NCI-H2196 (cell line): Measurements from ENCODE around the gene CDK13.
"Not testable (repeated sequence)": the region's sequence is repeated elsewhere in the genome, so short reads cannot be mapped to it uniquely, and the experiment has no call there.

Experiments
- DNase-seq: peaks from one replicate; lab custom pipeline; 2025; ENCODE audit not compliant: unreplicated experiment; lab: John Stamatoyannopoulos, UW

The CDK13 gene

DNA sequence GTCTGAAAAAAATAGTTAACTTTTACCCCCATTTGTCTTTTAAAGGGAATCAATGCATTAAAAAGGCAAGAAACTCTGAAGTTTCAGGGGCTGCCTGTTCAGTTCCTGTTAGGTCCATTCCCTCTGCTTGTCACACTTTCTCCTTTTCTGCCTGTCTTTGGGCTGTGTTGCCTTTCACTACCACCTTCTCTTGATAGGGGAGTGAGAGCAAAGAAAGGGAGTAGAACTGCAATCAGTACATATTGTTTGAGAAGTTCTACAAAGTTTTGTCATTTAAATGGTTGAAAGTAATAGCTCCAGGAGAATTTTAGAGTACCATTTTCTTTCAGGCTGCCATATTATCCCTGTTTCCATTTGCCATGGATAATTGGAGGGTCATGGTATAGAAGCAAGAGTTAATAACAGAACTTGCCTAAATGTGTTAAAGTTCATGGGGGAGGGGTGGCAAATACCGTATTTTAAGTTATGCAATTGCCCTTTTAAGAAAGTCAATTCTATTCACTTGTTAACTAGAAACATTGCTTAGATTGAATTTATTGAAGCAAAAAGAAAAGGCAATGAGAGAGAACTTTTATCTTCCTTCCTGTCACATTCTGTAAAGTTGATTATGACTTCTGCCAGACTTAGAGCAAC, 145.8 kb downstream of the CDK13 start:
- no peak for DNase-seq

DNA sequence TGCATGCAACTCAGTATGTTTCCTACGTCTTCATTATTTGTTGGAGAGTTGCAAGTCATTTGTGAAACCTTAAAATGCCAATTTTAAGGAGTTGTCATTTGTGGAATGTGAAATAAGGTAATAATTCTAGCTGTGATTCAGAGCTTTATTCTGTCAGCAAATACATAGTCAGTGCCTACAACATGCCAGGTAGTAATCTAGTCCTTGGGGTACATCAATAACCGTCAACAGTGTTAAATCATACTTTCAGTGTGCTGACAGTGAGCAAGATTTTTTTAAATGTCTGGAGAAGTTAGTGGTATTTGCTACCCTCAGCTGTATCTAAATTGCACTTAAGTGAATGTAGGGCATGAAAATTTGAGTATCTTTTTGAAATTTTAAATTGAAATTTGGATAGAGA, 147.7 kb downstream of the CDK13 start:
- no peak for DNase-seq

GRCh38 chr7:40098810-40099209, 148.8 kb downstream of the CDK13 start:
- no peak for DNase-seq

DNA sequence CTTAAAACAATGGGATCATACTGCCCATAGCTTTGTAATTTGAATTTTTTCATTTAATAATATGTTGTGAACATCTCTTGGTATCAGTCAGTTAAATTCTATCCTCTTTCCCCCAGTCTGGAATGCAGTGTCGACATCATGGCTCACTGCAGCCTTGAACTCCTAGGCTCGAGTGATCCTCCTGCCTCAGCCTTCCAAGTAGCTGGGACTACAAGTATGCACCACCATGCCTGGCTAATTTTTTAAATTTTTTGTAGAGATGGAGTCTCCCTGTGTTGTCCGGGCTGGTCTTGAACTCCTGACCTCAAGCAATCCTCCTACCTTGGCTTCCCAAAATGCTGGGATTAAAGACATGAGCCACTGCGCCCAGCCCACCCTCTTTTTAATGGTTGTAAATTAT, 149.8 kb downstream of the CDK13 start:
- DNase-seq: no peak

- no peak for DNase-seq
Observed at GRCh38 chr7:40101201-40101600, 151.1 kb downstream of the CDK13 start.

DNA sequence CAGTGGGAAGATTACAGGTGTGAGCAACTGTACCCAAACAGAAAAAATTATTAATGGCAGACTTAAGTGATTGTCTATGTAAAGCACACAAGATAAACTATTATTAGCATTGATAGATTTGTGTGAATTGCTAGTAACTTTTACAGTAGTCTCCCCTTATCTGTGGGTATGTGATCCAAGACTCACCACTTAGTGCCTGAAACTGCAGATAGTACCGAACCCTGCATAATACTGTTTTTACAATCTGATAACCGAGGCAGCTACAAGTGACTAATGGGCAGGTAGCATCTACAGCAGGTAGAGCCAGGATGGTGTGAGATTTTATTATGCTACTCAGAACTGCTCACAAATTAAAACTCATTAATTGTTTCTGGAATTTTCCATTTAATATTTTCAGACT, 152.8 kb downstream of the CDK13 start:
- DNase-seq: no peak

DNA sequence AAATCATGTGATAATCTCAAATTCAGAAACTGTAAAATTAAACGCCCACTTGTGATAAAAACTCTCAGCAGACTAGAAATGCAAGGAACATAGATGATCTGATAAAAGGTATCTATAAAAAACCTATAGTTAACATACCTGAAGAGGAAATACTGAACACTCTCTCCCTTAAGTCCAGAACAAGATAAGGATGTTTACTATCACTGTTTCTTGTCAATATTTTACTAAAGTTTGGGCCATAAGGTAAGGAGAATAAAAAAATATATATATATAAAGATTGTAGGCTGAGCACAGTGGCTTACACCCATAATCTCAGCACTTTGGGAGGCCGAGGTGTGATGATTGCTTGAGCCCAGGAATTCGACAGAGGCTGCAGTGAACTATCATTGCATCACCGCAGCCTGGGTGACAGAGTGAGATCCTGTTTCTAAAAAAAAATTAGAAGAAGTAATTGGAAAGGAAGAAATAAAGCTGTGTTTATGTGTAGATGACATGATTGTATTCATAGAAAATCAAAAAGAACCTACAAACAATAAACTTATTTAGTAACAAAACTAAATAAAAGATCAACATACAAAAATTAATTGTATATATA, 155.9 kb downstream of the CDK13 start:
- no peak for DNase-seq

DNA sequence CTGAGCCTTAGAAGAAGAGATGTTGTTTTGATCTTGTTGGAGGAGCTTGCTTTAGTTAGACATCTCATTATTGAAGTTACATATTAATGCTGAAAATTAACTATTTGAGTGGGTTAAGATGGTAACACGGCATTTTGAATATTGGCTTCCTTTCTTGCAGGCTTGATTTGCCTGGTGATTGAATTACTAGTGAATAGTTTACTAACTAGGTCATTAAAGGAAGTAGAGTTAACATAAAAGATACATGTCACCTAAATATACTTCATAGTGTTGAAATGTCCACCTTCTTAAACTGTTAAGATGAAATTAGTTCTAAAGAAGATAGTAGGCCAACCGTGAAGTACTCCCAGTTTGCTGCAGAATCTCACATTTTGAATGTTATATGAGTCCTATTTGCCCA, 165.9 kb downstream of the CDK13 start:
- DNase-seq: no peak

GRCh38 chr7:40117199-40117598, 167.1 kb downstream of the CDK13 start:
- DNase-seq: not testable (repeated sequence)

GRCh38 chr7:40118201-40118600, 168.1 kb downstream of the CDK13 start:
- DNase-seq: not testable (repeated sequence)

DNA sequence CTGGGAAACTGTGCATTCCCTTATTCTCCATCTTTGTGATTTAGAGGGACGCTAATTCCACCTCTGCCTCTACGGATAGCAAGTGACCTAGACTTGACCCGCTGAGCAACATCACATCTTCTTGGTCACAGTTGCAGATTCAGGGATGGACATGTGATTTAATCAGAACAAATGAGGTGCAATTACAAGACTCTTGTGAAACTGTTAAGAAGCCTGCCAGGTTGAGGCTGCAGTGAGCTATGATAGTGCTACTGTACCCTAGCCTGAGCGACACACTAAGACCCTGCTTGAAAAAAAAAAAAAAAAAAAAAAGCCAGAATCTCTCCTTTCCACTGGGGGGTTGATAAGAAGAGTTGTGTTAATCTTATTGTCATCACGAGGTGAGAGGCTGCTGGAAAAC, 170.0 kb downstream of the CDK13 start:
- no peak for DNase-seq

DNA sequence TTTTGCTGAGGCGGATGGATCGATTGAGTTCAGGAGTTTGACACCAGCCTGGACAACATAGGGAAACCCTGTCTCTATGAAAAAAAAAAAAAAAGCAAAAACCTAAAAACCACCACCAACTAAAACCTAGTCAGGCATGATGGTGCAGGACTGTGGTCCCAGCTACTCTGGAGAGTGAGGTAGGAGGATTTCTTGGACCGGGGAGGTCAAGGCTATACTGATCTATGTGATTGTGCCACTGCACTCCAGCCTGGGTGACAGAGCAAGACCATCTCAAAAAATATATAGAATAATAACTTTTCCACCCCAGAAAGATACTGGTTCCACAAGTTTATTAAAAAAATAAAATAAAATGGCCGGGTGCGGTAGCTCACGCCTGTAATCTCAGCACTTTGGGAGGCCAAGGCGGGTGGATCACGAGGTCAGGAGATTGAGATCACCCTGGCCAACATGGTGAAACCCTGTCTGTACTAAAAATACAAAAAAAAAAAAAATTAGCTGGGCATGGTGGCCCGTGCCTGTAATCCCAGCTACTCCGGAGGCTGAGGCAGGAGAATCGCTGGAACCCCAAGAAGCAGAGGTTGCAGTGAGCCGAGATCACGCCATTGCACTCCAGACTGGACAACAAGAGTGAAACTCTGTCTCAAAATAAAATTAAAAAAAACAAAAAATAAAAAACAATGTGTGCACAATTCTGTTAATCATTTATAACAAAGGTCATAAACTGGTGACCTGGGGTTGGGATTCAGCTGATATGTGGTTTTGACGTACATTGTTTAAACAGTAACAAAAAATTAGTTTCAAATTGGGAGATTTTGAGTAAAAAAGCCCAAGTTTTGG, 172.3 kb downstream of the CDK13 start:
- DNase-seq: not testable (repeated sequence)

DNA sequence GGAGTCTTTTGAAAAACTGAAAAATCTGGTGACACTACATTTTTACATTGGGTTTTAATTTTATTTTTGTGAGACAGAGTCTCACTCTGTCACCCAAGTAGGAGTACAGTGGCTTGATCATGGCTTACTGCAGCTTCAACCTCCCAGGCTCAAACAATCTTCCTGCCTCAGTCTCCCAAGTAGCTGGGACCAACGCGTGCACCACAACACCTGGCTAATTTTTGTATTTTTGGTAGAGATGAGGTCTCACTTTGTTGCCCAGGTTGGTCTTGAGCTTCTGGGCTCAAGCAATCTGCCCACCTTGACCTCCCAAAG, 172.8 kb downstream of the CDK13 start:
- no peak for DNase-seq

DNA sequence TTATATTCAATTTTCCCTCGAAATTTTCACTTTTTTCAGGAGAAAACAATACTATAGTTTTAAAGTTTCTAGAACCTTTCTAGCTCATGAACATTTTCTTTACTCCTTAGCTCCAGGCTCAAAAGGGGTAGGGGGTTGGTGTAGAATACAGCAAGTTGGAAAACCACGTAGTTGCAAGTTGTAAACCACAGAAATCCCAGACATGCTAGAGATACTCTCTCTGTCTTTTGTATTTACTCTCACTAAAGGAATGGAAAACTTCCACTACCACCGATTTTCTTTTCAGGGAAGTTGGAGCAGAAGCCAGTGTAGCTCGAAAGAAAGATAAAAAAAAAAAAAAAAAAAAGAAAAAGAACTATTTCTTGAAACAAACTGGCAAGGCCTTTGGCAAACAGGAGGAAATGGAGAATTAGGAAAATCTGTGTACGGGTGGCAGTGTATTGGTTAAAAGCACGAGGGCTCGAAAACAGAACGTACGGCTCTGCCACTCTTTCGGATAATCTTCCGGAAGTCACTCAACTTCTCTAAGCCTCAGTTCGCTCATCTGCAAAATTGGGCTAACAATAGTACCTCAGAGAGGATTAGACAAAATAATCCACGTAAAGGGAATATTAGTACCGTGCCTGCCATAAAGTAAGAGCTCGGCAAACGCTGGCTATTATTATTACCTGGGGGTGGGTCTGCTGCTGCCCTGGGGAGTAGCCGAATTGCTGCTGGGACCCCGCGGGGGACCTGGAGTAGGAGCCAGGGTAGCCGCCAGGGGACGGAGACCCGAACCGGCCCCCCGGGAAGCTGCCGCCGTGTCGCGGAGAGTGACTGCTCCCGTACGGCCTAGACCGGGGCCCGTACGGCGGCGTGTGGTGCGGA, 183.7 kb downstream of the CDK13 start:
- no peak for DNase-seq

DNA sequence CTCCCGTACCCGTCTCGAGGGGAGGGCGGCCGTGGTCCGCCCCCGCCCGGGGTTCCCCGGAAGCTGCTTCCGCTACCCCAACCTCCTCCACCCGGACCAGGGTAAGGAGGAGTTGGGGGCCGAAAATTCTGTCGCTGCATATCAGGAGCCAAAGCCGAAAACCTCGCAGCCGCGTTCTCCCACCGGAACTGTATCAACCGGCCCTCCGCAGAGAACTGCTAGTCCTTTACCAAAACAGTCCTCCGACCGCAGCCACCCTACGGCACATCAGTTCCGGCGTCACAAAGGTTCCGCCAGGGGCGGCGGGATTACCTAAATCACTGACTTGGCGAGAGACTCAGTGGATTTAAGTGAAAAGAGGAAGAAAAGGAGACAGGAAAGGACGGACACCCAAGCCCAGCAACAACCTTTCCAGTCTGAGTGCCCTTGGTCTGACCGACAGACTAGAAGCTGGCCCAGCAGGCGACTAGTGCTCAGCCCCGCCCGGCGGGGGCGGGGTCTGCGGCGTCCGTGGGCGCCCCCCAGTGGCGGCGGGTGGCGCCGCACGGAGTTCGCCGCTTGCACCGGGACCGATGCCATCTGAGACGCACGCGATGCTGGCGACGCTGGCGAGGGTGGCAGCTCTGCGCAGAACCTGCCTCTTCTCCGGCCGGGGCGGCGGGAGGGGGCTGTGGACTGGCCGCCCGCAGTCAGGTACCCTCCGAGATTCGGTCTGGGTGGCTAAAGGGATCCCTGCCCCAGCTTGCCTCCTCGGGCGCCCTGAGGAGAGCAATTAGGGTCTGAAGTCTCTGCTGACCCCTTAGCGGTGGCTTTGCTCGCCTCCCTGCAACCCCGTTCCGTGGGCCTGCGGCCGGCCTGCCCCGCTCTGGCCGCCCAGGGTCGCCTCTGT, 184.6 kb downstream of the CDK13 start, which contains the start of the genes MPLKIP and SUGCT:
TSS of gene MPLKIP (minus strand) at position 195 of the 889 bp plus-strand sequence. CDS start at position 140, 55 bp downstream.
TSS of gene SUGCT (plus strand) at position 578 of the 889 bp plus-strand sequence.
- DNase-seq: peak; percentile 88

- DNase-seq: no peak
Observed at GRCh38 chr7:40135317-40135610, 185.2 kb downstream of the CDK13 start.

- no peak for DNase-seq
Observed at GRCh38 chr7:40137563-40137962, 187.5 kb downstream of the CDK13 start.

DNA sequence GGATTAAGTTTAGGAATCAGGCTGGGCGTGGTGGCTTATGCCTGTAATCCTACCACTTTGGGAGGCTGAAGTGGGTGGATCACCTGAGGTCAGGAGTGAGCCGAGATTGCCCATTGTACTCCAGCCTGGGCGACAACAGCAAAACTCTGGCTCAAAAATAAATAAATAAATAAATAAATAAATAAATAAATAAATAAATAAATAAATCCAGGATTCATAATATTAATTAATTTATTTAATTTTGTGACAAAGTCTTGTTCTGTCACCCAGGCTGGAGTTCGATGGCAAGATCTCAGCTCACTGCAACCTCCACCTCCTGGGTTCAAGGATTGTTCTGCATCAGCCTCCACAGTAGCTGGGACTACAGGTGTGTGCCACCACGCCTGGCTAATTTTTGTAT, 188.9 kb downstream of the CDK13 start:
- DNase-seq: no peak

- DNase-seq: not testable (repeated sequence)
Observed at GRCh38 chr7:40139891-40140290, 189.8 kb downstream of the CDK13 start.

DNA sequence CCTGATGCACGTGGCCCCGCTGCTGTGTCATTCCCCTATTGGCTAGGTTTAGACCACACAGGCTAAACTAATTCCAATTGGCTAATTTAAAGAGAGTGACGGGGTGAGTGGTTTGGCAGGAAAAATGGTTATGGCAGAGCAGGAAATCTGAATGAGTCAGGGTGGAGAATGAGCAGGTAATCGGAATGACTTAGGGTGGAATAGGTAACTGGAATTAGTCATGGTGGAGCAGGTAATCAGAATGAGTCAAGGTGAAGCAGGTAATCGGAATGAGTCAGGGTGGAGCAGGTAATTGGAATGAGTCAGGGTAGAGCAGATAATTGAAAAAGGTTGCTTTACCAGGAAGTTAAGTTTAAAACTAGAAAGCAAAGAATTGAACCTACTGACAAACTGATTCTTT, 191.9 kb downstream of the CDK13 start:
- not testable (repeated sequence) for DNase-seq
